ENCODE results near the gene FGFR2. TPM values are rescaled to one million over a fixed set of nuclear protein-coding genes. Genes with fewer than 3 reads are reported as not detected.

The FGFR2 gene
- total RNA-seq, 2 donors from 2014 or later = 56.0 to 78.1 TPM

DNA sequence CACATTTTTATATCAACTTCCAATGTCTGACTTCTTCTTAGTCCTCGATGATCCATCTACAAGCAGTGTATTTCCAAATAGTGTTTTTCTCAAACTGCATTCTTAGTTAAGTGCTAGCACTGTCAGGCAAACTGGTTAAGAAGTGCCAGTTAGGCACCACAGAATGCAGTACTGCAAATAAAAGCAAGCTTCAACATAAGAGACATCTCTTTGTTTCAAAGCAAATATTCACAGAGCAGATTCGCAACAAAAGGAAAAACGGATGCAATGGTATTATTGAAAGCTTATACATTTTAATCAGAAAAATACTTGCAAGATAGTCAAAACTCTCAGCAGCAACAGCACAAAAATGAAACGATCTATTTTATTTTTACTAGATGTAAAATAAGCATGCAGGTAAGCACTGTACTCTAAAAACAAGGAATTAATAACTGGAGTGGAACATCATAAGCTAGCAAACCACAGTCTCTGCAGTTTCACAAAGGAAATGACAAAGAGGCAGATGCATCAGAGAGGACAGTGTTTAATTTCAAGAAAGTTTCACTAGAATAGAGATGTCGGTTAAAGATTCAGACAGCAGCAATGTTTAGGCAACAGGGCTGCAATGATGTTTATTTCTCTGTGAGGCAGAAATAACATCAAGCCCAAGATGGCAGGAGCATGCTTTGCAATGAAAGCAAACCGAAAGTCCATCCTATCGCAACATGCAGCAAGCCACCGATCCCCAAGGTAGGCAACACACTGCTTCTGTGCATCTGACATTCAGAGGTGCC, 82.0 kb downstream of the FGFR2 start:
- Histone ChIP-seq H3K27me3 (no peaks in the 10 kb centered on the region), H3K27ac (no peak overlapping the region)
- 55 to 60% methylated on average over 8 of the region's 8 CpGs for WGBS, 2 donors

DNA sequence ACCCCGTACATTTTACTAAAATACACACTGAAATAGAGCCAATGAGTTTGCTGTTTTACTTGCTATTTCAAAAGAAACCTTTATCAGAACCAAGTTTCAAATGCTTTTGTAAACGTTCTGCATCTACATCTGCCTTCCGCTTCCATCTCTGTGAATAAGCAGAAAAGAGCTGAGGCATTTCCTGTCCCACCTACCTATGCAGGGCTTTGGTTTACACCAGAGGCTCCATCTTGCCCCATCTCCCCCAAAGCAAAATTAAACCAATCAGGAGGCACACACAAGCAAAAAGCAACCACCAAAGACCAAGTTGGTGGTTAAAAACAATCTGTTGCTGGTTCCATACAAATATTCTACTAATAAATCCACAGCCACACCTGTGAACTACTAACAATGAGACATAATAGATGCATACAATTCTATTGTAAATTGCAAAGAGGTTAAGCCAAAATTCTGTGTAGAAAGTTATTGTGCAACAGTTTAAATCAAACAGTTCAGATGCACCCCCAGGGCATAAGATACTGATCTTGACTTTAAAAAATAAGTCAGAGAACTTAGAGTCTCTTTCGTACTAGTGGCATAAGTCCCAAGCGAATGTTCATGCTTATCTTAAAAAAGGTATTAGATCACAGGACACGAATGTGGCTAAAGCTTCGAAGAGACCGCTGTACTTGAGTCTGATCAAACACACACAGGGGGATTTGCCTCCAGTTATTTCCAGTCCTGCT, 83.9 kb downstream of the FGFR2 start:
- H3K9me3 ChIP-seq = no peaks in the 10 kb centered on the region
- no peaks in the 10 kb centered on the region for H3K36me3 ChIP-seq (replicated peaks in 1 of 2; ENCODE audit: insufficient read depth in 1 of 2, low read depth in 2 of 2)
- no peak overlapping the region for H3K27ac ChIP-seq
- no peak overlapping the region for H3K4me3 ChIP-seq
- WGBS, 2 donors = 73 to 78% methylated on average over 8 of the region's 8 CpGs
- H3K4me1 ChIP-seq = no peaks in the 10 kb centered on the region
- intact Hi-C loops (cut with DNase I) = no loop called here
- TF ChIP-seq POLR2A (IDR thresholded peaks at IDR 0.05) = no peak
- TF ChIP-seq, protein P1, sequence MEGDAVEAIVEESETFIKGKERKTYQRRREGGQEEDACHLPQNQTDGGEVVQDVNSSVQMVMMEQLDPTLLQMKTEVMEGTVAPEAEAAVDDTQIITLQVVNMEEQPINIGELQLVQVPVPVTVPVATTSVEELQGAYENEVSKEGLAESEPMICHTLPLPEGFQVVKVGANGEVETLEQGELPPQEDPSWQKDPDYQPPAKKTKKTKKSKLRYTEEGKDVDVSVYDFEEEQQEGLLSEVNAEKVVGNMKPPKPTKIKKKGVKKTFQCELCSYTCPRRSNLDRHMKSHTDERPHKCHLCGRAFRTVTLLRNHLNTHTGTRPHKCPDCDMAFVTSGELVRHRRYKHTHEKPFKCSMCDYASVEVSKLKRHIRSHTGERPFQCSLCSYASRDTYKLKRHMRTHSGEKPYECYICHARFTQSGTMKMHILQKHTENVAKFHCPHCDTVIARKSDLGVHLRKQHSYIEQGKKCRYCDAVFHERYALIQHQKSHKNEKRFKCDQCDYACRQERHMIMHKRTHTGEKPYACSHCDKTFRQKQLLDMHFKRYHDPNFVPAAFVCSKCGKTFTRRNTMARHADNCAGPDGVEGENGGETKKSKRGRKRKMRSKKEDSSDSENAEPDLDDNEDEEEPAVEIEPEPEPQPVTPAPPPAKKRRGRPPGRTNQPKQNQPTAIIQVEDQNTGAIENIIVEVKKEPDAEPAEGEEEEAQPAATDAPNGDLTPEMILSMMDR (IDR thresholded peaks at IDR 0.05) = no peak
- ATAC-seq = no peak
- H3K27me3 ChIP-seq = no peaks in the 10 kb centered on the region
- DNase-seq = no peak

More for the DNA sequence above, 82.0 kb downstream of the FGFR2 start:
- ATAC-seq (no peak), DNase-seq (no peak)
- intact Hi-C loops (cut with DNase I) = no loop called here
- no peaks in the 10 kb centered on the region for H3K9me3 ChIP-seq
- TF ChIP-seq, protein P1 (IDR thresholded peaks at IDR 0.05) = no peak
- TF ChIP-seq POLR2A (IDR thresholded peaks at IDR 0.05) = no peak
- H3K4me3 ChIP-seq = no peak overlapping the region
- H3K36me3 ChIP-seq (replicated peaks in 1 of 2; ENCODE audit: insufficient read depth in 1 of 2, low read depth in 2 of 2) = no peaks in the 10 kb centered on the region
- no peaks in the 10 kb centered on the region for H3K4me1 ChIP-seq

DNA sequence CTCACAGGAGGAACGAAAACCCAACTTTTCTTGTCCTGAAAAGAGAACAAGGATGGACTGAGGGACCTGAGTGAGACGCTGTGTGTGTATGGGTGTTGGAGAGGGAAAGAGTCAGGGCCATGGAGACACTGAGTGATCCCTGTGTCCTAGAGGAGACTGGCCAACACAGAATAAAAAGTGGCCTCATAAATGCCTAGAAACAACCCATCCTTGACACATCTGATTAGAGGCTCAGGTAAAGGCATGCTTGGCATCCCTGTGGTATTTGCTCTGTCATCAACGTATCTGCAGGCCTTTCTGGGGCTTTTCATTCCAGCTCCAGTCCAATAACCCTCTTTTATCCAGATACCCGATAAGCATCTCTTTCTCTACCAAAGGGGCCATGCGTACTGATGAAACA, 86.3 kb downstream of the FGFR2 start:
- Histone ChIP-seq H3K36me3 (replicated peaks in 1 of 2; ENCODE audit: insufficient read depth in 1 of 2, low read depth in 2 of 2) (no peaks in the 10 kb centered on the region), H3K9me3 (no peaks in the 10 kb centered on the region), H3K27ac (no peak overlapping the region), H3K27me3 (no peaks in the 10 kb centered on the region), H3K4me3 (no peak overlapping the region), H3K4me1 (no peaks in the 10 kb centered on the region)
- DNase-seq (no peak), ATAC-seq (no peak)
- no peak for TF ChIP-seq POLR2A (IDR thresholded peaks at IDR 0.05)
- TF ChIP-seq, protein P1 (IDR thresholded peaks at IDR 0.05) = no peak
- intact Hi-C loops (cut with DNase I) = no loop called here
- WGBS, 2 donors = 54 to 56% methylated on average over 5 of the region's 5 CpGs

DNA sequence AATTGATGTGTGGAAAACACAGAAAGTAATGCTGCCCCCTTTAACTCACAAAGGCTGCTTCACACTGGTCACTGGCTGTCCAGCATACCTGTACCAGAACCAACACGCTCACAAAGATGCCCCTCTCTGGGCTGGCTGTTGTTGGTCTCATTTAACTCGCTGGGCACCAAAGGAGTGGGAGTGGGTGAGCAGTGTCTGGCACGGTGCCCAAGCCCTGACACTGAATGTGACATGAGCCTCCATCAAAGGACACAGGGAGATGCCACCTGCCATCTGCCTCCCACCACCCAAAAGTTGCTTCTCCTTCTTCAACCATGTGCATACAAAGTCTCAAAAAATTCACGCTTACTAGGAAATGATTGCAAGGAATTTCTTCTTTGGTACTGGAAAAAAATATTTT, 86.8 kb downstream of the FGFR2 start:
- no peaks in the 10 kb centered on the region for H3K27me3 ChIP-seq
- H3K4me1 ChIP-seq = no peaks in the 10 kb centered on the region
- WGBS, 2 donors = 63 to 70% methylated on average over 4 of the region's 4 CpGs
- H3K9me3 ChIP-seq = no peaks in the 10 kb centered on the region
- H3K4me3 ChIP-seq = no peak overlapping the region
- intact Hi-C loops (cut with DNase I) = no loop called here
- no peak for DNase-seq
- H3K27ac ChIP-seq = no peak overlapping the region
- TF ChIP-seq POLR2A (IDR thresholded peaks at IDR 0.05) = no peak
- TF ChIP-seq, protein P1 (IDR thresholded peaks at IDR 0.05) = no peak
- H3K36me3 ChIP-seq (replicated peaks in 1 of 2; ENCODE audit: insufficient read depth in 1 of 2, low read depth in 2 of 2) = no peaks in the 10 kb centered on the region
- no peak for ATAC-seq
